ENCODE results near the gene SRGAP2C.
"Not testable (repeated sequence)": the region's sequence is repeated elsewhere in the genome, so short reads cannot be mapped to it uniquely, and the experiment has no call there.

DNA sequence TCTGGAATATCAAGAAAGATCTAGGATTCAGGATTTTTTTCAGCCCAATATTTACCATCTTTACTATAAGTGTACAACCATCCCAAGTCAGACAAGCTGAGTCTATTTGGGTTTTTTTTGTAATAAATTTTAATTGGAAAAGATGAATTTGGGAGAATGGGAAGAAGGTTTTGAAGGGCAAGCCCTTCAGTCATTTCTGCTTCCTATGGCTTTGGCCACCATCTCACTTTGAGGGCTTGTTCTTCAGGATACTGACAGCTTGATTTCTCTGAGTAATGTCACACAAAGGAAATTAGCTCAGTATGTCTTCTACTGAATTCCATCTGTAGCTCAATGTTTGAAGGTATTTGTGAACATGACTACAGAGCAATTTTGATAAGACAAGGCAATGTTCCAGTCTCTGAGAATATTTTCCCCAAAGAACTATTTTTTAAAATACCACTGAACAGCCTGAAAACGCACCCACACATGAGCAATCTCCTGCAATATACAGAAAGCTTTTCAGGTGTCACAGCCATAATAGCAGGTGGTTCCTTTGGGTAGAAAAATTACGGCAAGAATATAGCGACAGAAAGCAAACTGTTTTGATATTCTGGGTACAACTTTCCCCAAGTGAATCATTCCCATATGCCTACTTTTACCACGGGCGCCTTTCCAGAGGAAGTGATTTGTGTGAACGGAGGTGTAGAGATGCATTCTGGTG lies 23.4 kb upstream of the SRGAP2C start:
- TF ChIP-seq, protein P1, sequence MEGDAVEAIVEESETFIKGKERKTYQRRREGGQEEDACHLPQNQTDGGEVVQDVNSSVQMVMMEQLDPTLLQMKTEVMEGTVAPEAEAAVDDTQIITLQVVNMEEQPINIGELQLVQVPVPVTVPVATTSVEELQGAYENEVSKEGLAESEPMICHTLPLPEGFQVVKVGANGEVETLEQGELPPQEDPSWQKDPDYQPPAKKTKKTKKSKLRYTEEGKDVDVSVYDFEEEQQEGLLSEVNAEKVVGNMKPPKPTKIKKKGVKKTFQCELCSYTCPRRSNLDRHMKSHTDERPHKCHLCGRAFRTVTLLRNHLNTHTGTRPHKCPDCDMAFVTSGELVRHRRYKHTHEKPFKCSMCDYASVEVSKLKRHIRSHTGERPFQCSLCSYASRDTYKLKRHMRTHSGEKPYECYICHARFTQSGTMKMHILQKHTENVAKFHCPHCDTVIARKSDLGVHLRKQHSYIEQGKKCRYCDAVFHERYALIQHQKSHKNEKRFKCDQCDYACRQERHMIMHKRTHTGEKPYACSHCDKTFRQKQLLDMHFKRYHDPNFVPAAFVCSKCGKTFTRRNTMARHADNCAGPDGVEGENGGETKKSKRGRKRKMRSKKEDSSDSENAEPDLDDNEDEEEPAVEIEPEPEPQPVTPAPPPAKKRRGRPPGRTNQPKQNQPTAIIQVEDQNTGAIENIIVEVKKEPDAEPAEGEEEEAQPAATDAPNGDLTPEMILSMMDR (IDR thresholded peaks at IDR 0.05), result not testable (repeated sequence)
- TF ChIP-seq SIN3A (IDR thresholded peaks at IDR 0.05; ENCODE audit: borderline replicate concordance, low read depth, low read length); RFX5 (IDR thresholded peaks at IDR 0.05; ENCODE audit: low read length); JUND (IDR thresholded peaks at IDR 0.05); EP300 (IDR thresholded peaks at IDR 0.05; ENCODE audit: borderline replicate concordance in 1 of 2, low read depth in 1 of 2, low read length in 1 of 2); TEAD4 (IDR thresholded peaks at IDR 0.05; ENCODE audit: borderline replicate concordance, insufficient read depth); POLR2AphosphoS5 (IDR thresholded peaks at IDR 0.05; ENCODE audit: low read depth, low read length); EZH2phosphoT487 (IDR thresholded peaks at IDR 0.05; ENCODE audit: borderline replicate concordance, low read depth): not testable (repeated sequence)
- TF ChIP-seq, protein P2, sequence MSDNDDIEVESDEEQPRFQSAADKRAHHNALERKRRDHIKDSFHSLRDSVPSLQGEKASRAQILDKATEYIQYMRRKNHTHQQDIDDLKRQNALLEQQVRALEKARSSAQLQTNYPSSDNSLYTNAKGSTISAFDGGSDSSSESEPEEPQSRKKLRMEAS (IDR thresholded peaks at IDR 0.05; ENCODE audit: low read depth), result not testable (repeated sequence)
